MCF 10A (cell line): Measurements from ENCODE around the gene SRRM3. TPM values are rescaled to one million over a fixed set of nuclear protein-coding genes. Genes with fewer than 3 reads are reported as not detected.
"Not testable (repeated sequence)": the region's sequence is repeated elsewhere in the genome, so short reads cannot be mapped to it uniquely, and the experiment has no call there.

Experiments used
- BruUV-seq: library from RNA; stranded (reverse); fragments of 400-500 nt; replicated peaks from 2 replicates; lab custom pipeline; 2021; lab: Mats Ljungman, UMichigan
- CTCF ChIA-PET: fragments of 300-600 bp; sonication (Branson Sonifier 250); formaldehyde crosslinking; extraction: SDS; loops from one replicate; lab custom pipeline; 2021; ENCODE audit warnings: antibody characterized with exemption, inconsistent platforms; lab: Yijun Ruan, JAX
- POLR2A ChIA-PET: fragments of 300-600, 350-650 bp; sonication (Branson Sonifier 250); formaldehyde crosslinking; extraction: SDS; loops from one replicate; lab custom pipeline; 2020; ENCODE audit warnings: antibody characterized with exemption, inconsistent platforms; lab: Yijun Ruan, JAX
- DNase-seq: peaks from one replicate; pipeline ENCODE4 v3.0.0-alpha.2; 2018; ENCODE audit not compliant: unreplicated experiment
- H3K27ac Mint-ChIP-seq: one replicate; pipeline ENCODE4 v1.8.0; 2022; ENCODE audit warnings: mild to moderate bottlenecking, low read depth, mixed read lengths; ENCODE audit not compliant: unreplicated experiment
- H3K27me3 Mint-ChIP-seq: one replicate; pipeline ENCODE4 v1.8.0; 2022; ENCODE audit warnings: mixed read lengths; ENCODE audit not compliant: insufficient read depth, unreplicated experiment
- H3K36me3 Mint-ChIP-seq: one replicate; pipeline ENCODE4 v1.8.0; 2022; ENCODE audit warnings: mild to moderate bottlenecking, moderate library complexity, mixed read lengths; ENCODE audit not compliant: insufficient read depth, unreplicated experiment
- H3K4me1 Mint-ChIP-seq: one replicate; pipeline ENCODE4 v1.8.0; 2022; ENCODE audit warnings: mixed read lengths; ENCODE audit not compliant: insufficient read depth, unreplicated experiment
- H3K4me3 Mint-ChIP-seq: one replicate; pipeline ENCODE4 v1.8.0; 2022; ENCODE audit warnings: mild to moderate bottlenecking, moderate library complexity, mixed read lengths; ENCODE audit not compliant: unreplicated experiment
- H3K9me3 Mint-ChIP-seq: one replicate; pipeline ENCODE4 v1.8.0; 2022; ENCODE audit warnings: mixed read lengths; ENCODE audit not compliant: unreplicated experiment
- intact Hi-C: fragments of 100-400 bp; cut with micrococcal nuclease; formaldehyde crosslinking; loops from 2 replicates; pipeline ENCODE4 v1.14.1; 2022
- total RNA-seq: library from RNA; stranded (reverse); gene quantifications from 2 replicates; pipeline ENCODE4 v1.2.3, GENCODE V29; 2022
- TF ChIP-seq, protein P1 (sequence below): fragments of 200-600 bp; IDR thresholded peaks from one replicate; pipeline ENCODE4 v1.8.0; 2022; ENCODE audit warnings: antibody characterized with exemption, mild to moderate bottlenecking; ENCODE audit not compliant: unreplicated experiment

The SRRM3 gene
- total RNA-seq, 1 experiment from 2014 or later: 0.70 TPM

DNA sequence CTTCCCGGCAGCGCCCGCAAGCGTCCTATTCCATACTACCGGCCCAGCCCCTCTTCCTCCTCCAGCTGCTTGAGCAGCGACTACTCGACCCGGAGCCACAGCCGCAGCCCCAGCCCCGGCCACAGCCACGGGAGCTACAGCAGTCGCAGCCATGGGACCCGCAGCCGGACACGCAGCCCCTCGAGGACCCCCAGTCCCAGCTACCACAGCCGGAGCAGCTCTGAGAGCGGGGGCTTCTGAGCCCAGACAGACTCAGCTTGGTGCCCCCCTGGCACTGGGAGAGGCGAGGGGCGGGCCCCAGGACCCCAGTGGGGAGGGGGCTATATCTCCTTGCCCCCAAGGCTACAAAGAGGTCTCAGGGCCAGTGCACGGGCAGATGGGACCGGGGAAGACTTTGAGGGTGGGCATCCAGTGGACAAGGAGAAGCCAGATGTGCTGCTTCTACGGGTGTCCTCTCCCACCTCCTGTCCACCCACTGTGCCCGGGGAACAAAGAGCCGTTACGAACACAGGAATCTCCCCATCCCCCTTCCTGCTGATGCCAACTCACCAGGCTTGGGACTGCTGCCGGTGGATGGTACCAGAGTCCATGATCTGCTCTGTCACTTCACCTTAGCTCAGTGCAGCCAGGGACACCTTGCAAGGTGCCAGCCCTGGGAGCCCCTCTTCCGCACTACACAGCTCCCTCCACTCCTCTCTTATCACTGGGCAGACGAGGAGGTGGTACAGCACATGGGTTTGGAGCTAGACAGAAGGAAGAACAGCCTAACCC, 84.1 kb downstream of the SRRM3 start:
- CTCF ChIA-PET: interaction anchor here (0.6 to 1.7 kb wide), 6 partner anchors 11 to 494 kb away, joined by 3 to 6 read pairs (median 4); no protein-coding TSS in a partner anchor
- TF ChIP-seq, protein P1, sequence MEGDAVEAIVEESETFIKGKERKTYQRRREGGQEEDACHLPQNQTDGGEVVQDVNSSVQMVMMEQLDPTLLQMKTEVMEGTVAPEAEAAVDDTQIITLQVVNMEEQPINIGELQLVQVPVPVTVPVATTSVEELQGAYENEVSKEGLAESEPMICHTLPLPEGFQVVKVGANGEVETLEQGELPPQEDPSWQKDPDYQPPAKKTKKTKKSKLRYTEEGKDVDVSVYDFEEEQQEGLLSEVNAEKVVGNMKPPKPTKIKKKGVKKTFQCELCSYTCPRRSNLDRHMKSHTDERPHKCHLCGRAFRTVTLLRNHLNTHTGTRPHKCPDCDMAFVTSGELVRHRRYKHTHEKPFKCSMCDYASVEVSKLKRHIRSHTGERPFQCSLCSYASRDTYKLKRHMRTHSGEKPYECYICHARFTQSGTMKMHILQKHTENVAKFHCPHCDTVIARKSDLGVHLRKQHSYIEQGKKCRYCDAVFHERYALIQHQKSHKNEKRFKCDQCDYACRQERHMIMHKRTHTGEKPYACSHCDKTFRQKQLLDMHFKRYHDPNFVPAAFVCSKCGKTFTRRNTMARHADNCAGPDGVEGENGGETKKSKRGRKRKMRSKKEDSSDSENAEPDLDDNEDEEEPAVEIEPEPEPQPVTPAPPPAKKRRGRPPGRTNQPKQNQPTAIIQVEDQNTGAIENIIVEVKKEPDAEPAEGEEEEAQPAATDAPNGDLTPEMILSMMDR: no peak
- Mint-ChIP-seq H3K27ac (no peak overlapping the region), H3K27me3 (peaks cover 20% of the 10 kb centered on the region), H3K36me3 (peaks cover 4% of the 10 kb centered on the region), H3K4me3 (no peak overlapping the region), H3K4me1 (peaks cover 13% of the 10 kb centered on the region), H3K9me3 (no peaks in the 10 kb centered on the region)
- POLR2A ChIA-PET: interaction anchor here (0.6 to 0.9 kb wide), 2 partner anchors 8 to 14 kb away, joined by 3 read pairs; no protein-coding TSS in a partner anchor
- no TSS peak for BruUV-seq
- intact Hi-C loops: no loop called here
- DNase-seq: no peak

DNA sequence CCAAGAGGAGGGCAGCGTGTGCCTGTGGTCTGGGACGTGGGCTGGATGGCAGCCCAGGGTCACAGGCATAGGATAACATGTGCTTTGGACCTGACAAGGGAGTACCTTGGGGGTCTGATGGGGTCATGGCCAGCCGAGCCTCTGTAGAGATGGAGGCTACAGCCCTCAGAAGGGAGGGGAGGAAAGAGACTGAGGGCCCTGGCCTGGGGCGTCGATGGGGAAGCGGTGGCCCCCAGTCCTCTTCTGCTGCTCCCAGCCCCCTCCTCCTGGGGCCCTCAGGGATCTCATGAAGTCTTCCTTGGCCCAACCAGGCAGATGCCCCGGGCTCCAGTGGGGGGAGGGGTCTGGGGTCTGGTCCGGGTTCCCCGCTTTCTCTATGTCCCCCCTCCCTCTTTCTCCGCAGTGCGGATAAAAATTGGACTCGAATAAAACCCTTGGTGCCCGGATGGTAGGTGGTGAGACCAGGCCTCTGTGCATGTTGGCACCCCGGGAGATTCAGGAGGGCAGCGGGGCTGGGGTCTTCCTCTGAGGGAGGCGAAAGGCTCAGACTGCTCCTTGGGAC, 85.2 kb downstream of the SRRM3 start:
- Mint-ChIP-seq H3K9me3 (no peaks in the 10 kb centered on the region), H3K36me3 (no peaks in the 10 kb centered on the region), H3K27me3 (peaks cover 8% of the 10 kb centered on the region), H3K27ac (no peak overlapping the region), H3K4me3 (no peak overlapping the region), H3K4me1 (peaks cover 17% of the 10 kb centered on the region)
- intact Hi-C loops: no loop called here
- ChIA-PET POLR2A (no interaction called here), CTCF (interaction anchor here (0.7 to 1.7 kb wide), 2 partner anchors 108 to 304 kb away, joined by 3 to 6 read pairs; no protein-coding TSS in a partner anchor)
- TF ChIP-seq, protein P1: no peak
- no TSS peak for BruUV-seq
- no peak for DNase-seq

GRCh38 chr7:76290847-76291350, 89.2 kb downstream of the SRRM3 start:
- H3K9me3 Mint-ChIP-seq, H3K27me3 Mint-ChIP-seq, H3K36me3 Mint-ChIP-seq, DNase-seq, BruUV-seq: not testable (repeated sequence)
- CTCF ChIA-PET: interaction anchor here (0.6 to 8.6 kb wide), 30 partner anchors 8 to 315 kb away, joined by 3 to 232 read pairs (median 4); no protein-coding TSS in a partner anchor
- Mint-ChIP-seq H3K27ac (peak overlapping the region; percentile 84), H3K4me3 (peak overlapping the region; percentile 29), H3K4me1 (peaks cover 38% of the 10 kb centered on the region)
- POLR2A ChIA-PET: interaction anchor here (0.6 to 8.8 kb wide), 16 partner anchors 10 to 243 kb away, joined by 3 to 283 read pairs (median 4); partner anchors contain the start of genes HSPB1, MDH2, STYXL1 and YWHAG
- intact Hi-C loops: loop anchor here (1.0 kb wide), 2 partner anchors 23 to 113 kb away; no protein-coding TSS in a partner anchor

DNA sequence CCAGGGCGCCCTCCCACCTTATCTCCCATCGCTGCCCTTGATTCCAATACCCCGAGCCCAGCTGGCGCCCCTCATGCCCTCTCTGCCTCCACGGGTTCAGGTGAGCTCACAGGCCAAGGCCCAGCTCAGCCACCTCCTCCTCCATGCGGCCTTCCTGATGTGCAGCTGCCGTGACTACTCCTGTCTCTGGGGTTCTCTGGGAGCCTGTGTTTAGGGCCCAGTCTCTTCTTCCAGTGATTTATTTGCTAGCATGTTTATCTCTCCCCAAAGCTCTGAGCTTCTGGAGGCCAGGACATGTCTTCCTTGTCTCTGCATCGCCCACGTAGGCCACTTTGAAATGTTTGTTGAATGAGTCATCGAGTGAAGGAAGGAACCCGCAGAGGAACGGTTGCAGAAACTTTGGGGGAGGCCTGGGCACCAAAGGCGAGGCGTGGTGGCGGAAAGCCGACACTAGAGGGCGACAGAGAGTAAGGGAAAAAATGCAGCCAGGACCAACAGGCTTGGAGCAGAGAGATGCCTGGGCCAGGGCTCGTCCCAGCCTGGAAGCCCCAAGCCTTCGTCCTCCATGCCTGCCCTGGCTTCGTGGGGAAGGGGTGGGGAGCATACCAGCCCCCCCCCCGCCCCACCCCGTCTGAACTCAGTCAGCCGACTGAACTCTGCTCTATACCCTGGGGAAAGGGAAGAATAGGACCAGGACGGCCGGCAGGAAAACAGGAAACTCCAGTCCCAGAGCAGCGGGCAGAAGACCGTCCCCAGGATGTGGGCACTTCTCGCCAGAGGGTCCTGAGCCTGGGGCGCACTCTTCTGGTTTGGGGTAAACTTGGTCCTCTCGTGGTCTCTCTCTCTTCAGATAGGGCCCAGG, 89.9 kb downstream of the SRRM3 start:
- BruUV-seq: no TSS peak
- peaks cover 5% of the 10 kb centered on the region for H3K36me3 Mint-ChIP-seq
- intact Hi-C loops: loop anchor here (1.0 kb wide), 2 partner anchors 23 to 113 kb away; no protein-coding TSS in a partner anchor
- H3K4me1 Mint-ChIP-seq: peaks cover 41% of the 10 kb centered on the region
- POLR2A ChIA-PET: interaction anchor here (0.6 to 8.8 kb wide), 16 partner anchors 9 to 243 kb away, joined by 3 to 283 read pairs (median 4); partner anchors contain the start of genes HSPB1, MDH2, STYXL1 and YWHAG
- DNase-seq: peak; percentile 99
- CTCF ChIA-PET: interaction anchor here (0.6 to 8.6 kb wide), 34 partner anchors 8 to 315 kb away, joined by 3 to 232 read pairs (median 4); no protein-coding TSS in a partner anchor
- peak overlapping the region; percentile 29 for H3K4me3 Mint-ChIP-seq
- H3K27me3 Mint-ChIP-seq: no peaks in the 10 kb centered on the region
- TF ChIP-seq, protein P1: peak; percentile 89
- peak overlapping the region; percentile 84 for H3K27ac Mint-ChIP-seq
- H3K9me3 Mint-ChIP-seq: no peaks in the 10 kb centered on the region
